ENCODE data around the gene ESRRG.
"Not testable (repeated sequence)": the region's sequence is repeated elsewhere in the genome, so short reads cannot be mapped to it uniquely, and the experiment has no call there.

ESRRG gene

GRCh38 chr1:216560527-216560926 lies 162.7 kb downstream of the ESRRG start:
- no peak for DNase-seq

GRCh38 chr1:216559359-216559758 lies 163.9 kb downstream of the ESRRG start:
- no peak for DNase-seq

DNA sequence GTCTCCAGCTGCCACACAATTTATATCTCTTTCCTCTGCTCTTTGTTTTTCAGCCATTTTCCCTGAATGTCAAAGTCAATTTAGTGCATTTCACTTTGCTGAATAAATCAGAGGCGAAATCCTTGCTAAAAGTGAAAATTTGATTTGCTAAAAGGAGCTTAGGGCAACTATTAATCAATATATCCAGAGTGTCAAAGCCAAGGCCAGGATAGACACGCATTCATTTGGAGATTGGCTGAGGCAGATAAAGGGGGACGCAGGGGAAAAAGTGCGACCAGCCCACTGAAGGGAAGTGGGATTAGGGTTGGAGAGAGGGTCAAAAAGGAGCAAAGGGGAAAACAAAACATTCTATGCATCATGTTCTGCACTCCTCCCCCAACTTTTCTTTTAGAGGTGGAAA lies 167.6 kb downstream of the ESRRG start:
- no peak for DNase-seq

- DNase-seq = no peak
Measured at GRCh38 chr1:216554934-216555333, 168.3 kb downstream of the ESRRG start.

- DNase-seq = no peak
Measured at GRCh38 chr1:216553766-216554165, 169.5 kb downstream of the ESRRG start.

GRCh38 chr1:216553040-216553439 lies 170.2 kb downstream of the ESRRG start:
- no peak for DNase-seq

GRCh38 chr1:216549796-216550195 lies 173.4 kb downstream of the ESRRG start:
- DNase-seq = no peak

DNA sequence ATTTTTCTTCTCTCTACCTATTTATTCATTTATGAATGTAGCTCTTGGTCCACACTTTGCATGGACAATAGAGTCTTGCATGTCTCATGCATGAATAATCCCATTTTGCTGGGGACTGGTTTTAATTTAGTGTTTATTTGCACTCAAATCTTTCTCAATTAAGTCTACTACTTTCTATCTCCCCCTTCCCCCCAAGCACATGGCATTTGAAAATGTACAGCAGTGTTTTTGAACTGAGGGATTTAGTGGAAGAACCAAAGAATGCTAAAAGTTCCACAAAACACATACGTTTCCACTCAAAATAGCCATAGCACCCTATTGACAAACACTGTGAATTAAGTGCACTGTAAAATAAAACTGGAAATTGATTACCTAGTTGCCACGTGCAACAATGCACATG lies 180.5 kb downstream of the ESRRG start:
- DNase-seq = no peak

GRCh38 chr1:216542263-216542662 lies 181.0 kb downstream of the ESRRG start:
- DNase-seq = no peak

- DNase-seq = no peak
Measured at GRCh38 chr1:216535751-216536150, 187.5 kb downstream of the ESRRG start.

DNA sequence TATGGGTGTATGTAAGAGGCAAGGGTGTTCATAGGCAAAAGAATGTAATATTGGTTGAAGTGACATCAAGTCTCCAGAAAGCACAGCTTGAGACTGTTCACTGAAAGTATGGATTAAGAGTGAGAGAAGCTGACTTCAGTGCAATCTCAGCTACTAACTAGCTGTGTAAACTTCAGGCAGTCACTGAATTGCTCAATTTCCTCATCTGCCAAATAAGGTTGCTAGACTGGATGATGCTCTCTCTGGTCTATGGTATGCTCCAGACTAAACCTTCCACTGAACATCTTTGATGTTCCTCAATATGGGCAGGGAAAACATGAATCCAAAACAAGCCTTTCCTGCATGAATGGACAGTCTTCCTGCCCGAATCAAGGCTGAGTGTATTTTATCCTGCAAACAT lies 188.2 kb downstream of the ESRRG start:
- DNase-seq = no peak

- no peak for DNase-seq
Measured at GRCh38 chr1:216533776-216534175, 189.5 kb downstream of the ESRRG start.

DNA sequence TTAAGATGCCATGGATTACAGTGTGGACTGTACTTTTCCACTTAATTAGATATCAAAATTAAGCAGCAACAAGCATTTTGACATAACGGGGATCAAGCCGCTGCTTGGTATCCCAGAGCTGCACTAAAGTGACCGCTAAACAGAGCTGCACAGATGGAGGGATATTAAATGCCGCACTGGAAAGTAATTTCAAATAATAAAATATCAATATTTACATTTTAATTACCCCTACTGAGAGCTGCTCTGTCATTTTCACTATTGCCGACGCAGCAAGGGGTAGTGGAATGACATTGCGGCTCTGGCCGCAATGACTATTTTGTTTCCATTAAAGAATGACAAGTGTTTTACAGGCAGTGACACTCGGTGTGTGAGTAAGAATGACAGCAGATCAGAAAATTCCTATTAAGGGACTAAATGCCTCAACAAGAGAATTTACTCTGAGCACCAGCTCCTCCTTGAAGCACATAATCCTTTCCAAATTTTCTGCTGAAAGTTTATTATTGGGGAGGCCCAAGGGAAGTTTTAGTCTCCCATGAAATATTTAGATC lies 190.9 kb downstream of the ESRRG start:
- no peak for DNase-seq

GRCh38 chr1:216531263-216532239 lies 191.7 kb downstream of the ESRRG start:
- no peak for DNase-seq

- DNase-seq = not testable (repeated sequence)
Measured at GRCh38 chr1:216529851-216530250, 193.4 kb downstream of the ESRRG start.

- no peak for DNase-seq
Measured at GRCh38 chr1:216528816-216529215, 194.4 kb downstream of the ESRRG start.

DNA sequence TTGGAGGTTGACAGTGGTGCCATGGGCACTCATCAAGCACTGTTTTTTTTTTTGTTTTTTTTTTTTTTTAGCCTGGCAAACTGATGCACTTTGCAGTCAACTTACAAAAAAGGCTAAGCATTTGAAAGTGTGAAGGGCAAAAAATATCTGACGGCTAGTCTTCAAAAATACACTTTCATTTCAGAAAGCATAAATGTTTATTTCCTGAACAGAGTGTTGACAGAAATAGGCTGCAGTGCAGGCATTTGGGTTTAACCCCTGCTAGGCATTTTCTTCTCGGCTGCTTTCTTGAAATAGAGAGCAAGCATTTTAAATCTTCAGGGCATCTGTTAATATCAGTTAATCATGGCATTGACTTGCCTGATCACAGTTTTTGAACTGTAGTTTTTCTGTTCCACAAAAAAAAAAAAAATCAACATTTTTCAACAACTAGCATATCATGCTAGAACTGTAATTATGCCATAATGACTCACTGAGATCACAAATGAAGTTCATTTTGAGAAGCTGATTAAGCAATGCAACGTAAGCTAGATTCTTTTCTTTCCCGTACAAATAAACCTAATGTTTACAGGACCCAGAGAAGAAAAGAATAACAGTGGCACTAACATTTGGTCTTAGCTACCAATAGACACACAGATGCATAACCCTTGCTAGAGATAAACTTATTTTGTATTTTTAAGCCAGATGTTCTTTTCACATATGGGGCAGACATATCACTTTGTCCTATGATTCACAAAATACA lies 199.6 kb downstream of the ESRRG start:
- DNase-seq = no peak

DNA sequence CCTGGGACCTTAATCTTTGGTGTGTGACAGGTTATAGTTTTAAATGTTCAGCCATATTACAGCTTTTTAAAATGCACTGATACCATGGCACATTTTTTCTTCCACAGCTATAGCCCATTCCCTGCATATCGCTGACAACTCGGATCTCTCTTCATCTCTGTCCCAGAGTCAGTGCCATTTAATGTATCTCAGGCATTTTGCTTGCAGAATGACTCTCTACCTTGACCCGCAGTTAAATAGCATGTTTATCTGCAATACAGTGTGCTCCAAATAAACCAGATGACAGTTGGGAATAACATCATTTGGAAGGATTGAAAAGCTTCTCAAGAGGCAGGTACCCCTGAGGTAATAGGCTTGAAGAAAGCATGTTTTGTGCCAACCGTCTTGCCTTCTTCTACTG lies 200.2 kb downstream of the ESRRG start:
- DNase-seq = no peak

DNA sequence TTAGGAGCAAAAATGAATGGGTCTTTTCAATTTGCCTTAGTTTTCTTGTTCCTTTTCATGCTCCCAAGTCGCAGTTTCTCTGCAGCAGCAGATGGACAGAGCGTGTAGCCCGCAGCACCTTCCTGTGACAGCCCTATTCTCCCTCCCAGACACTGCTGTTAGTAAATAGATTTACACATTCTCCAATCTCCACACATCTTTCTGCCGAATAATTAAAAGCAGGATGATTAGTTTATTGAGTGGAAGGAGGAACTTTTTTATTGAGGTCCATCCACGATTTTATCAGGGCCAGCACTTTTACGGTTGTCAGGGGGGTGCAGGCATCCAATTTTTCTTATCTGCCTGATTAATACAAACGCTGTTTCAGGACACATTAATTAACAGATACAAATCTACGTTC lies 201.8 kb downstream of the ESRRG start:
- DNase-seq = no peak

GRCh38 chr1:216518844-216519627 lies 204.2 kb downstream of the ESRRG start:
- no peak for DNase-seq

- no peak for DNase-seq
Measured at GRCh38 chr1:216502528-216503162, 220.6 kb downstream of the ESRRG start.

GRCh38 chr1:216500273-216500967 lies 222.8 kb downstream of the ESRRG start:
- DNase-seq = no peak

All from CD4-positive, alpha-beta T cell treated with Interleukin-15 for 1 hour (primary cell).